SK-N-SH (cell line): ENCODE data around the gene GRAMD2B.

Experiments
- CHD2 ChIP-seq: fragments of 150-350 bp; IDR thresholded peaks from 2 replicates; pipeline ENCODE4 v1.6.1; 2018; ENCODE audit warnings: low read length; ENCODE audit not compliant: partially characterized antibody
- CTCF ChIP-seq: fragments of 200-600 bp; sonication (generic); IDR thresholded peaks from 2 replicates; pipeline ENCODE4 v1.6.1; 2017; ENCODE audit warnings: antibody characterized with exemption, mild to moderate bottlenecking, moderate library complexity
- EP300 ChIP-seq, 2 experiments: IDR thresholded peaks; 2 replicates each; pipeline versions ENCODE4 v1.4.0 to v1.6.1; 2012; ENCODE audit warnings: borderline replicate concordance in 1 of 2, low read depth in 1 of 2, low read length in 1 of 2
- FOSL2 ChIP-seq: IDR thresholded peaks from 2 replicates; pipeline ENCODE4 v1.4.0; 2012; ENCODE audit warnings: low read depth, mild to moderate bottlenecking, moderate library complexity, borderline replicate concordance
- MAX ChIP-seq: IDR thresholded peaks from 2 replicates; pipeline ENCODE4 v1.4.0; 2012; ENCODE audit warnings: low read depth
- POLR2AphosphoS5 ChIP-seq: IDR thresholded peaks from 2 replicates; pipeline ENCODE4 v1.6.1; 2012; ENCODE audit warnings: low read depth, low read length
- RAD21 ChIP-seq: IDR thresholded peaks from 2 replicates; pipeline ENCODE4 v1.6.1; 2012; ENCODE audit warnings: mild to moderate bottlenecking, low read length
- TAF1 ChIP-seq: IDR thresholded peaks from 2 replicates; pipeline ENCODE4 v1.6.1; 2012; ENCODE audit warnings: low read depth, mild to moderate bottlenecking, low read length, moderate library complexity, borderline replicate concordance
- TCF12 ChIP-seq: IDR thresholded peaks from 2 replicates; pipeline ENCODE4 v1.4.0; 2012
- USF1 ChIP-seq: IDR thresholded peaks from 2 replicates; pipeline ENCODE4 v1.4.0; 2012; ENCODE audit warnings: low read depth, borderline replicate concordance
- USF2 ChIP-seq: fragments of 150-350 bp; IDR thresholded peaks from 2 replicates; pipeline ENCODE4 v1.6.1; 2017; ENCODE audit warnings: antibody characterized with exemption, low read length, low read depth, borderline replicate concordance
- ZBTB33 ChIP-seq: IDR thresholded peaks from 2 replicates; pipeline ENCODE4 v1.4.0; 2012; ENCODE audit warnings: low read depth, borderline replicate concordance

GRCh38 chr5:126486332-126486731, 63.1 kb downstream of the GRAMD2B start:
- no peak for TF ChIP-seq POLR2AphosphoS5
- TF ChIP-seq EP300 (IDR thresholded peaks at IDR 0.05; ENCODE audit: borderline replicate concordance in 1 of 2, low read depth in 1 of 2, low read length in 1 of 2): no peak
- no peak for TF ChIP-seq CTCF
- no peak for TF ChIP-seq RAD21
- no peak for TF ChIP-seq CHD2
- no peak for TF ChIP-seq TCF12
- no peak for TF ChIP-seq FOSL2
- no peak for TF ChIP-seq USF2
- TF ChIP-seq MAX: no peak
- TF ChIP-seq ZBTB33: no peak
- no peak for TF ChIP-seq USF1
- TF ChIP-seq TAF1: no peak
